H9 (cell line): ENCODE measurements around the gene MEA1. TPM values are rescaled to one million over a fixed set of nuclear protein-coding genes. Genes with fewer than 3 reads are reported as not detected.

Experiments
- DNase-seq: peaks from one replicate; pipeline ENCODE4 v3.0.0-alpha.2; 2017
- H2AFZ ChIP-seq: one replicate; pipeline ENCODE4 v1.6.1; 2013; ENCODE audit warnings: mild to moderate bottlenecking, low read length, control low read depth, moderate library complexity
- H2AK5ac ChIP-seq: 2 replicates; pipeline ENCODE4 v1.6.1; 2013; ENCODE audit warnings: low read length, control low read depth, mixed read lengths; ENCODE audit not compliant: insufficient read length
- H2BK120ac ChIP-seq: one replicate; pipeline ENCODE4 v1.6.1; 2013; ENCODE audit warnings: low read depth, mild to moderate bottlenecking, low read length, control low read depth, inconsistent platforms; ENCODE audit not compliant: poor library complexity, severe bottlenecking
- H2BK12ac ChIP-seq: 2 replicates; pipeline ENCODE4 v1.6.1; 2013; ENCODE audit warnings: low read length, control low read depth, mixed read lengths, low read depth; ENCODE audit not compliant: insufficient read length
- H2BK15ac ChIP-seq: 2 replicates; pipeline ENCODE4 v1.6.1; 2013; ENCODE audit warnings: low read depth, low read length, control low read depth
- H2BK20ac ChIP-seq: one replicate; pipeline ENCODE4 v1.6.1; 2013; ENCODE audit warnings: low read depth, mild to moderate bottlenecking, low read length, control low read depth, inconsistent platforms; ENCODE audit not compliant: poor library complexity, severe bottlenecking
- H2BK5ac ChIP-seq: 2 replicates; pipeline ENCODE4 v1.6.1; 2013; ENCODE audit warnings: low read length, control low read depth, mixed read lengths; ENCODE audit not compliant: insufficient read length
- H3K14ac ChIP-seq: 2 replicates; pipeline ENCODE4 v1.6.1; 2013; ENCODE audit warnings: low read length, control low read depth; ENCODE audit not compliant: insufficient read depth
- H3K18ac ChIP-seq: 2 replicates; pipeline ENCODE4 v1.6.1; 2013; ENCODE audit warnings: low read depth, mild to moderate bottlenecking, mixed read lengths, low read length, control low read depth; ENCODE audit not compliant: insufficient read length
- H3K23ac ChIP-seq: 2 replicates; pipeline ENCODE4 v1.6.1; 2013; ENCODE audit warnings: low read length, control low read depth, mixed read lengths, low read depth; ENCODE audit not compliant: insufficient read length
- H3K23me2 ChIP-seq: 2 replicates; pipeline ENCODE4 v1.6.1; 2013; ENCODE audit warnings: low read depth, mild to moderate bottlenecking, mixed read lengths, low read length, control low read depth; ENCODE audit not compliant: insufficient read length, poor library complexity, severe bottlenecking
- H3K27ac ChIP-seq: 2 replicates; pipeline ENCODE4 v1.5.1; 2013; ENCODE audit warnings: low read length, control low read depth, mixed read lengths, low read depth; ENCODE audit not compliant: insufficient read length
- H3K27me3 ChIP-seq: 2 replicates; pipeline ENCODE4 v1.6.1; 2013; ENCODE audit warnings: low read length, control low read depth, inconsistent platforms; ENCODE audit not compliant: insufficient read depth
- H3K4ac ChIP-seq: 2 replicates; pipeline ENCODE4 v1.6.1; 2013; ENCODE audit warnings: low read depth, mild to moderate bottlenecking, control low read depth, inconsistent platforms, low read length, moderate library complexity
- H3K4me1 ChIP-seq: 2 replicates; pipeline ENCODE4 v1.6.1; 2013; ENCODE audit warnings: low read length, control low read depth, inconsistent platforms; ENCODE audit not compliant: insufficient read depth
- H3K4me2 ChIP-seq: 2 replicates; pipeline ENCODE4 v1.6.1; 2013; ENCODE audit warnings: low read length, control low read depth, mixed read lengths; ENCODE audit not compliant: insufficient read length, insufficient read depth
- H3K56ac ChIP-seq: 2 replicates; pipeline ENCODE4 v1.6.1; 2013; ENCODE audit warnings: low read depth, mild to moderate bottlenecking, mixed read lengths, low read length, control low read depth; ENCODE audit not compliant: insufficient read length
- H3K79me1 ChIP-seq: 2 replicates; pipeline ENCODE4 v1.6.1; 2013; ENCODE audit warnings: low read depth, mild to moderate bottlenecking, moderate library complexity, low read length, control low read depth, inconsistent platforms; ENCODE audit not compliant: insufficient read depth, poor library complexity, severe bottlenecking
- H3K79me2 ChIP-seq: 2 replicates; pipeline ENCODE4 v1.6.1; 2013; ENCODE audit warnings: low read length, control low read depth, inconsistent platforms; ENCODE audit not compliant: insufficient read depth
- H3K9ac ChIP-seq: 2 replicates; pipeline ENCODE4 v1.6.1; 2013; ENCODE audit warnings: low read length, control low read depth, mixed read lengths; ENCODE audit not compliant: insufficient read length; ENCODE audit errors: extremely low read depth
- H3K9me3 ChIP-seq: one replicate; pipeline ENCODE4 v1.6.1; 2013; ENCODE audit warnings: low read depth, low read length, inconsistent platforms; ENCODE audit not compliant: control insufficient read depth
- H3T11ph ChIP-seq: one replicate; pipeline ENCODE4 v1.6.1; 2013; ENCODE audit warnings: mild to moderate bottlenecking, low read length, control low read depth, inconsistent platforms
- H4K20me1 ChIP-seq: one replicate; pipeline ENCODE4 v1.6.1; 2013; ENCODE audit not compliant: control insufficient read depth, insufficient read length, insufficient read depth
- H4K5ac ChIP-seq: 2 replicates; pipeline ENCODE4 v1.6.1; 2013; ENCODE audit warnings: low read depth, mild to moderate bottlenecking, mixed read lengths, low read length, control low read depth; ENCODE audit not compliant: insufficient read length
- H4K8ac ChIP-seq: replicated peaks from 2 replicates; pipeline ENCODE4 v1.6.1; 2013; ENCODE audit warnings: low read length, control low read depth, mixed read lengths, low read depth; ENCODE audit not compliant: insufficient read length
- H4K91ac ChIP-seq: 2 replicates; pipeline ENCODE4 v1.6.1; 2013; ENCODE audit warnings: low read depth, mild to moderate bottlenecking, moderate library complexity, mixed read lengths, low read length, control low read depth; ENCODE audit not compliant: insufficient read length
- H3K27ac Mint-ChIP-seq, 3 experiments: 2 replicates in 2 of 3; 3 replicates in 1 of 3; pipeline ENCODE4 v1.8.0; 2020 to 2021; ENCODE audit warnings: mixed read lengths in 3 of 3, mild to moderate bottlenecking in 1 of 3, moderate library complexity in 1 of 3
- H3K27me3 Mint-ChIP-seq: 2 replicates; pipeline ENCODE4 v1.8.0; 2021; ENCODE audit warnings: low read depth, mild to moderate bottlenecking, moderate library complexity, mixed read lengths
- H3K36me3 Mint-ChIP-seq, 3 experiments: 2 replicates in 2 of 3; 3 replicates in 1 of 3; pipeline ENCODE4 v1.8.0; 2020 to 2021; ENCODE audit warnings: low read depth in 3 of 3, mixed read lengths in 3 of 3; ENCODE audit not compliant: insufficient read depth in 1 of 3
- H3K4me1 Mint-ChIP-seq, 2 experiments: 2 replicates each; pipeline ENCODE4 v1.8.0; 2020; ENCODE audit warnings: mixed read lengths in 2 of 2
- H3K4me3 Mint-ChIP-seq, 2 experiments: 2 replicates in 1 of 2; 3 replicates in 1 of 2; pipeline ENCODE4 v1.8.0; 2020 to 2021; ENCODE audit warnings: mild to moderate bottlenecking in 2 of 2, mixed read lengths in 2 of 2, moderate library complexity in 1 of 2
- H3K9me3 Mint-ChIP-seq, 2 experiments: 2 replicates in 1 of 2; 3 replicates in 1 of 2; pipeline ENCODE4 v1.8.0; 2020; ENCODE audit warnings: mild to moderate bottlenecking in 2 of 2, mixed read lengths in 2 of 2, moderate library complexity in 1 of 2
- WGBS: extraction: QIAGEN DNeasy Blood & Tissue Kit; methylation state at CpG from one replicate; pipeline ENCODE4 v1.1.7; 2013; ENCODE audit warnings: missing lambda C conversion rate, low lambda C conversion rate, mixed read lengths; ENCODE audit not compliant: insufficient read length; ENCODE audit errors: extremely low coverage; 5-methylcytosine and 5-hydroxymethylcytosine counted together
- total RNA-seq: library from RNA; stranded (reverse); gene quantifications from 2 replicates; pipeline ENCODE4 v1.2.1, GENCODE V29; 2021
- TF ChIP-seq, protein P1 (sequence below): fragments of 200-600 bp; sonication (generic); conservative IDR thresholded peaks from 3 replicates; pipeline ENCODE4 v1.8.0; 2021; ENCODE audit warnings: antibody characterized with exemption, mild to moderate bottlenecking

The MEA1 gene
- total RNA-seq, 1 experiment from 2014 or later: 113 TPM

DNA sequence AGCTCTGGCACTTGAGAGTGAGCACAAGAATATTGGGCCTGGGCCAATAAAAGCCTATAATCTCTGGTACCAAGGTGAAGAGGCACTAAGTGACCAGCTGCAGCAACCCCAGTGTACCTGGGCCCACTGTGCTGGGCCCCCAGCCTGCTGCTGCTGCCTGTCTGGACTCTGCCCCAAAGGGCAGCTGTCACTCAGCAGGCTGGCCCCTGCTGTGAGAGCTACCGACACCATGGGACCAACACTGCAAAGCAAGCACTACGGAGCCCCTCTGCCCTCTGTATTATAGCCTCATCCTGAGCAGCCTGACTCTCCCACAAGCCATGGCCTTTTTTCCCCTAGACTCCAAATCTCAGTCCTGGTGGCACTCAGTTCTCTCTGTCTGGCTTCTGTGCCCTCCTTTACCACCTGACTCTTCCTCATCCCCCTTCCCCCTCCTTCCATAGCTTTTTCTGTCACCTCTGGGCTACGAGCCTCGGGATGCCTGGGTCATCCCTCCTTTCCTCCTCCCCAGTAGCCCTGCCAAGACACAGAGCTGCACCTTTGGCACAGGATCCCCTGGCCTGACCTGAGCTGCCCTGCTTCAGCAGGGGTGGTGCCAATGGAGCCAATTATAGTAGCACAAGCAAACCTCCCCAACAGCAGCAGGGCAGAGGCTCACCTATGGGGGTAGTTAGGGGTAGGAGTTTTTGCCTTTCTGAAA lies 21.9 kb upstream of the MEA1 start:
- peaks cover 32 to 88% (median 71%) of the 10 kb centered on the region in 3 experiments; a peak in 6 of 7 replicates for H3K36me3 Mint-ChIP-seq
- H3K9ac ChIP-seq: no peak overlapping the region

More for the DNA sequence above, 21.9 kb upstream of the MEA1 start:
- Histone ChIP-seq H2BK5ac (no peak overlapping the region), H4K91ac (no peak overlapping the region), H3T11ph (no peak overlapping the region), H4K5ac (no peak overlapping the region), H3K56ac (no peak overlapping the region), H3K27me3 (no peaks in the 10 kb centered on the region), H2BK12ac (no peak overlapping the region), H3K4ac (no peak overlapping the region), H2AK5ac (no peak overlapping the region), H3K23me2 (no peaks in the 10 kb centered on the region), H3K79me2 (no peaks in the 10 kb centered on the region), H3K23ac (no peak overlapping the region), H2BK15ac (no peak overlapping the region), H3K14ac (no peak overlapping the region), H3K18ac (no peak overlapping the region), H3K9me3 (no peaks in the 10 kb centered on the region), H2AFZ (no peak overlapping the region), H3K27ac (no peak overlapping the region), H3K79me1 (no peaks in the 10 kb centered on the region), H3K4me2 (no peak overlapping the region), H4K8ac (no peak overlapping the region), H2BK120ac (no peak overlapping the region), H3K4me1 (no peaks in the 10 kb centered on the region), H2BK20ac (no peak overlapping the region), H4K20me1 (no peaks in the 10 kb centered on the region)
- Mint-ChIP-seq H3K9me3 (no peaks in the 10 kb centered on the region), H3K4me3 (no peak overlapping the region), H3K4me1 (no peaks in the 10 kb centered on the region), H3K27me3 (no peaks in the 10 kb centered on the region; the same call in none of the 2 replicates), H3K27ac (peak overlapping the region in 1 of 3 experiments; percentile 37; a peak in 4 of 7 replicates)
- no CpG with 5 or more reads among the region's 4 CpGs for WGBS
- peak; percentile 23 for DNase-seq
- TF ChIP-seq, protein P1, sequence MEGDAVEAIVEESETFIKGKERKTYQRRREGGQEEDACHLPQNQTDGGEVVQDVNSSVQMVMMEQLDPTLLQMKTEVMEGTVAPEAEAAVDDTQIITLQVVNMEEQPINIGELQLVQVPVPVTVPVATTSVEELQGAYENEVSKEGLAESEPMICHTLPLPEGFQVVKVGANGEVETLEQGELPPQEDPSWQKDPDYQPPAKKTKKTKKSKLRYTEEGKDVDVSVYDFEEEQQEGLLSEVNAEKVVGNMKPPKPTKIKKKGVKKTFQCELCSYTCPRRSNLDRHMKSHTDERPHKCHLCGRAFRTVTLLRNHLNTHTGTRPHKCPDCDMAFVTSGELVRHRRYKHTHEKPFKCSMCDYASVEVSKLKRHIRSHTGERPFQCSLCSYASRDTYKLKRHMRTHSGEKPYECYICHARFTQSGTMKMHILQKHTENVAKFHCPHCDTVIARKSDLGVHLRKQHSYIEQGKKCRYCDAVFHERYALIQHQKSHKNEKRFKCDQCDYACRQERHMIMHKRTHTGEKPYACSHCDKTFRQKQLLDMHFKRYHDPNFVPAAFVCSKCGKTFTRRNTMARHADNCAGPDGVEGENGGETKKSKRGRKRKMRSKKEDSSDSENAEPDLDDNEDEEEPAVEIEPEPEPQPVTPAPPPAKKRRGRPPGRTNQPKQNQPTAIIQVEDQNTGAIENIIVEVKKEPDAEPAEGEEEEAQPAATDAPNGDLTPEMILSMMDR: no peak
